ENCODE data around the gene TSPAN3.

Gene TSPAN3

GRCh38 chr15:77021088-77021481 is 49.8 kb downstream of the TSPAN3 start:
- DNase-seq = no peak

- DNase-seq = no peak
Measured at GRCh38 chr15:77020348-77021087, 50.4 kb downstream of the TSPAN3 start.

- DNase-seq = no peak
Measured at GRCh38 chr15:77019521-77020331, 51.2 kb downstream of the TSPAN3 start.

GRCh38 chr15:77018796-77019505 is 52.0 kb downstream of the TSPAN3 start:
- no peak for DNase-seq

- DNase-seq = no peak
Measured at GRCh38 chr15:77017761-77018720, 52.9 kb downstream of the TSPAN3 start.

- DNase-seq = no peak
Measured at GRCh38 chr15:77017091-77017660, 53.7 kb downstream of the TSPAN3 start.

- DNase-seq = no peak
Measured at GRCh38 chr15:77016321-77016695, 54.6 kb downstream of the TSPAN3 start.

- DNase-seq = no peak
Measured at GRCh38 chr15:77015646-77016320, 55.1 kb downstream of the TSPAN3 start.

DNA sequence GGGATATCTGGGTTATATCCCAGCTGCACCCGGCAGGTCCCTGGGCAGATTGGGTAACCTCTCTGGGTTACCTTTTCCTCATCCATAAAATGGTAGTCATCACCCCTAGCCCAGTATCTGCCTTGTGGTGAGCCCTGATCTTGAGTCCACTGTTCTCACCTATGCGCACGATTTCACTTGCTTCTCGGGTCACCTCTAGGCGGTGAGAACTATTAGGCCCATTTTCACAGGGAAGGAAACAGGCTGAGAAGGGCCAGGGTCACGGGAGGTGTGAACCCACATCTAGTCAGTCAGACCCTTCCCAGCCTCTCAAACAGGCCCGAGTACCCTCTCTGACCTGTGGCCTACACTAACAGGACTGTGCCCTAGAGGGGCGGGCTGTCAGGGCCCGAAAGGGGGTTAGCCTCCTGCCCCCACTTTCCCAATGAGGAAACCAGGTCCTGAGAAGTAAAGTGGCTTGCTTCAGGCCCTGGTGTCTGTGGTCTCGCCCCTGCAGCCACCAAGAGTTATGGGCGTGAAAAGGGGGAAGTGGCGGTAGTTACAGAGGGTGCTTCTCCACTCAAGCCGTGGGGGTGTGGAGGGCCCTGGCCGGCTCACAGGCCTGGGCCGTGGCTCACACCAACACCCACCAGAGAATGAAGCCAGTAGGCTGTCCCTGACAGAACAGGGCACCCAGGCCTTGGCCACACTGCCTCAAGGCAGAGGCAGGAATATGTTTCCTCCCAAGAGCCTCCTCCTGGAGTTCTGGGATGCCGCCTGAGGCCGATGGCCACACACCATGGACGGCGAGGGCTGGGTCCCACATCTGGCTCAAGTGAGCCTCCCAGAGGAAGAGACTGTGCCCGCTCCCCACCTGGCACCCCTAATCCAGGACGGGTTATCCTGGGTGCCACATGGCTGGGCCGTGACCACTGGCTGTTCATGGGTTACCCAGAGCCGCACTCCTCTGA is 56.5 kb downstream of the TSPAN3 start:
- DNase-seq = no peak

DNA sequence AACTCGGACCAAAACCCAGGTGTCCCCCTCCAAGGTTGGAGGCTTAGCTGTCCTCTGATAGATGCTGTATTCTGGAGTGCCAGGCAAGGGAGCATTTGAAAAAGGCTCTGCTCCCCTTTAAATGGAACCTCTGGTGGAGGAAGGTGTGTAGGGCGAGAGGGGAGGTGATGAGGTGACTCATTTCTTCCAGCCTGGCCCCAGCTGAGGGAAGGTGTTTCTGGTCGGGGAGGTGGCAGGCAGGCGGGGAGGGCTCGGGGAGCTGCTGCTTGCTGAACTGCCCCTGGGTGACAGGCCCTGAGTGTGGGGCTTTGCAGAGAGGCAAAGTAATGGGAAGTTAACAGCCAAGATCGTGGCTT is 57.2 kb downstream of the TSPAN3 start:
- DNase-seq = no peak

GRCh38 chr15:77012868-77013267 is 58.0 kb downstream of the TSPAN3 start:
- DNase-seq = no peak

DNA sequence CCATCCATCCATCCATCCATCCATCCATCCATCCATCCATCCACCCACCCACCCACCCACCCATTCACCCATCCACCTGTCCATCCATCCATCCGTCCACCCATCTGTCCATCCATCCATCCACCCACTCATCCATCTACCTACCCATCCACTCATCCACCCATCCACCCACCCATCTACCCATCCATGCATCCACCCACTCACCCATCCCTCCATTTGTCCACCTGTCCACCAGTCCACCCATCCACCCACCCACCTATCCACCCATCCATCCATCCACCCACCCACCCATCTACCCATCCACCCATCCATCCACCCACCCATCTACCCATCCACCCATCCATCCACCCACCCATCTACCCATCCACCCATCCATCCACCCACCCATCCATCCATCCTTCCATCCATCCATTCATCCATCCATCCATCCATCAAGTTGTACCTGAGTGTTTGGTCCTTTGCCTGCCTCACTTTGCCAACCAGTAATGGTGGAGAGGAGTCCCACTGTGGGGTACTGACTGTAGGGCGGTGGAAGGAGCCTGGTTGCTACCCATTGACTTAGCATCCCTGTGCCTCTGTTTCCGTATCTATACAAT is 58.7 kb downstream of the TSPAN3 start:
- DNase-seq = no peak

- no peak for DNase-seq
Measured at GRCh38 chr15:77010857-77011256, 60.1 kb downstream of the TSPAN3 start.

GRCh38 chr15:77010312-77010686 is 60.6 kb downstream of the TSPAN3 start:
- DNase-seq = no peak

DNA sequence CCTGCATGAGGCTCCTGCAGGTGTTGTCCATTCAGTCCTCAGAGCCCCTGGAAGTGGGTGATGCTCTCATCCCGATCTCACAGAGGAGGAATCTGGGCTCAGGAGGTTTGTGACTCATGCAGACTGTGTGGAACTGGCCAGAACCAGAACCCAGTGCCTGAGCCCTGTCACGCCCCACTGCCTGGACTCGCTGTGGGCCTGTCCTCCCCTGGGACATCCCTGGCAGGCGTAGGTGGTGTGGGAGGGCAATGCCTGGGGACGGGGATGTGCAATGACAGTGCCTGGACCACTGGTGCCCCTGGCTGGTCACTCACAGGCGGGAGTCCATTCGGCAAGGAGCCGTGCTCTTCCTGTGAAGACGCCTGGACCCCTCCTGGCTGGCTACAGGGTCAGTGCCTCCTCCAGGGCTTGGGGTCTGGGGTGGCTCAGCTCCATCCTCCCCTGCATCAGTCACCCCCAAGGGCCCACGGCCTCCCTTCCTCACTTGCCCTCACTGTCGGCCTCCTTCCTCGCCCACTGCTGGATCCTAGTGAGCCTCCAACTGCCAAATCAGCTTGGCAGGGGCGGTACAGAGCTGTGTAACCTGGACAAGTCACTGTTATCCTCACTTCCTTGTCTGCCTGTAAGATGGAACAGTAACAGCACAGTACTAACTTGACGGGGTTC is 61.1 kb downstream of the TSPAN3 start:
- no peak for DNase-seq

- DNase-seq = no peak
Measured at GRCh38 chr15:77009176-77009575, 61.7 kb downstream of the TSPAN3 start.

- DNase-seq = peak; percentile 5
Measured at GRCh38 chr15:77004189-77004588, 66.7 kb downstream of the TSPAN3 start.

DNA sequence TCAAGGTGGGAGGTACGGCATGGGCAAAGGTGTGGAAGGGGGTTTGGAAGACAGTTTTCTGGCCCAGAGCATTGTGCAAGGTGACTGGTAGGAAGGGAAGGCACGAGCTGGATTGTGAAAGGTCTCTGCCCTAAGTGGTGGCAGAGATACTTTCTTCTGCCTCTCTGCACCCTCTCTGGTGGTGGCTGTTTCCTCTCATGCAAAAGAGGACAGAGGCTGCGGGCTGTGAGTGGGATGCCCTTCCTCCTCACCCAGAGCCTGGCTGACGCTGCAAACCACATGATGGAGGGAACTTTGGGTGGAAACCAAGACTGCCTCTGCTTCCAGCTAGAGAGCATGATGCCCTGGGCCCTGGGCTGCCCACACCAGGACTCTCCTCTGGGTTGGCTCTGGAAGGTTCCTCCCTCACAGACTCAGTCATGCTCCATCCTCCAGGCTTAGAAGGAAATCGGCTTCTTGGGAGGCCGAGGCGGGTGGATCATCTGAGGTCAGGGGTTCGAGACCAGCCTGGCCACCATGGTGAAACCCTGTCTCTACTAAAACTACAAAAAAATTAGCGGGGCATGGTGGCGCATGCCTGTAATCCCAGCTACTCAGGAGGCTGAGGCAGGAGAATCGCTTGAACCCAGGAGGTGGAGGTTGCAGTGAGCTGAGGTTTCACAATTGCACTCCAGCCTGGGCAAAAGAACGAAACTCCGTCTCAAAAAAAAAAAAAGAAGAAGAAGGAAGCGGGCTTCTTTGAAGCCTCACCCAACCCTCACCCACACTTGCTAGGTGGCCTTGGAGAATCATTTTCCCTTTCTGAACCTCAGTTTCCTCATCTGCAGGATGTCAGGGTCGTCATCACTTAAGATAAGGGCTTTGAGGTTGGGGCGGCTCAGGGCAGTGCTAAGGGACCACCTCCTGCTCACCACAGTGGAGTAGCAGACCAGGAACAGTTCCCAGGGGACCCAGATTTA is 67.7 kb downstream of the TSPAN3 start:
- DNase-seq = no peak
